GM19043 (cell line): ENCODE measurements around the gene PCGF1.
"Not testable (repeated sequence)": the region's sequence is repeated elsewhere in the genome, so short reads cannot be mapped to it uniquely, and the experiment has no call there.

Experiments used
- ATAC-seq: cut with Tn5 transposase; IDR thresholded peaks from one replicate; pipeline ENCODE4 v1.9.1; 2021; ENCODE audit warnings: low read depth; ENCODE audit not compliant: unreplicated experiment

PCGF1 gene

GRCh38 chr2:74499940-74500577 lies 7.4 kb downstream of the PCGF1 start:
- ATAC-seq: no peak

GRCh38 chr2:74499267-74499939 lies 8.1 kb downstream of the PCGF1 start, which contains the start of gene LBX2:
Gene LBX2, minus strand, starts transcription at chr2:74499603. Its CDS starts 66 bp downstream, at chr2:74499537.
- no peak for ATAC-seq

GRCh38 chr2:74498500-74499266 lies 8.8 kb downstream of the PCGF1 start:
- no peak for ATAC-seq

- no peak for ATAC-seq
Observed at GRCh38 chr2:74497777-74498499, 9.6 kb downstream of the PCGF1 start.

- no peak for ATAC-seq
Observed at GRCh38 chr2:74496997-74497776, 10.3 kb downstream of the PCGF1 start.

- ATAC-seq: no peak
Observed at GRCh38 chr2:74495440-74495839, 12.1 kb downstream of the PCGF1 start.

- ATAC-seq: no peak
Observed at GRCh38 chr2:74493546-74493945, 13.9 kb downstream of the PCGF1 start.

GRCh38 chr2:74491648-74492544 lies 15.6 kb downstream of the PCGF1 start:
- no peak for ATAC-seq

GRCh38 chr2:74489906-74490305 lies 17.6 kb downstream of the PCGF1 start:
- no peak for ATAC-seq

- no peak for ATAC-seq
Observed at GRCh38 chr2:74488643-74489481, 18.6 kb downstream of the PCGF1 start.

- no peak for ATAC-seq
Observed at GRCh38 chr2:74486141-74486540, 21.4 kb downstream of the PCGF1 start.

GRCh38 chr2:74483675-74484164 lies 23.8 kb downstream of the PCGF1 start:
- not testable (repeated sequence) for ATAC-seq

GRCh38 chr2:74482801-74483674 lies 24.5 kb downstream of the PCGF1 start, which contains the start of the genes CCDC142 and TTC31:
Gene CCDC142, minus strand, starts transcription at chr2:74482998. Its CDS starts 161 bp downstream, at chr2:74482837.
Gene TTC31, plus strand, starts transcription at chr2:74483081. Its CDS starts 15 bp downstream, at chr2:74483096.
- peak; percentile 90 for ATAC-seq

- peak; percentile 36 for ATAC-seq
Observed at GRCh38 chr2:74481961-74482800, 25.3 kb downstream of the PCGF1 start.

- no peak for ATAC-seq
Observed at GRCh38 chr2:74481431-74481830, 26.1 kb downstream of the PCGF1 start.

- no peak for ATAC-seq
Observed at GRCh38 chr2:74474899-74475298, 32.6 kb downstream of the PCGF1 start.
